Right cardiac atrium (tissue), 5 donors: Measurements from ENCODE around the gene TNNI3. TPM values are rescaled to one million over a fixed set of nuclear protein-coding genes. Genes with fewer than 3 reads are reported as not detected.
A peak's percentile ranks its signal among the peaks of the same experiment; 100 is the strongest.
"Not testable (repeated sequence)": the region's sequence is repeated elsewhere in the genome, so short reads cannot be mapped to it uniquely, and the experiment has no call there.

Experiments
- ATAC-seq, 2 donors: fragments of 200-7000 bp; cut with Tn5 transposase; one replicate each; pipeline versions ENCODE4 v1.8.0 to v1.9.1; 2020; ENCODE audit warnings: moderate library complexity in 2 of 2, mild to moderate bottlenecking in 1 of 2
- DNase-seq, 3 donors: peaks; one replicate each; pipeline ENCODE4 v3.0.0-alpha.2; 2020
- H3K27ac ChIP-seq: one replicate; pipeline ENCODE4 v1.5.1; 2013; ENCODE audit warnings: mild to moderate bottlenecking, low read length, control low read depth, moderate library complexity
- H3K27me3 ChIP-seq: one replicate; pipeline ENCODE4 v1.6.1; 2013; ENCODE audit not compliant: control insufficient read depth, insufficient read depth
- H3K4me1 ChIP-seq: one replicate; pipeline ENCODE4 v1.6.1; 2013; ENCODE audit warnings: low read length; ENCODE audit not compliant: control insufficient read depth, insufficient read depth
- H3K4me3 ChIP-seq: one replicate; pipeline ENCODE4 v1.5.1; 2013; ENCODE audit warnings: low read length, control low read depth
- H3K9me3 ChIP-seq: one replicate; pipeline ENCODE4 v1.6.1; 2013; ENCODE audit warnings: low read length; ENCODE audit not compliant: control insufficient read depth
- WGBS: extraction: QIAGEN DNeasy Blood & Tissue Kit; methylation state at CpG from one replicate; pipeline ENCODE4 v1.1.7; 2013; 5-methylcytosine and 5-hydroxymethylcytosine counted together
- intact Hi-C, 4 donors: fragments of 100-400 bp; cut with DNase I; formaldehyde crosslinking; loops; one replicate each; pipeline versions ENCODE4 v1.11.0 to v1.14.0; 2022 to 2023
- long read RNA-seq, 4 donors: library from polyadenylated mRNA; unstranded; transcript quantifications; one replicate each; pipeline ENCODE4 v2.0.0, GENCODE V29; 2020 to 2021
- polyA plus RNA-seq: library from polyadenylated mRNA; stranded (reverse); fragments of 200-250 nt; gene quantifications from one replicate; pipeline ENCODE4 v1.2.3, GENCODE V29; 2013
- total RNA-seq, 4 donors: library from RNA; stranded (reverse); fragmentation: NEBNext Ultra II Directional; extraction: Animal tissue kit (Norgen Biotek cat#: 25700); gene quantifications; one replicate each; pipeline ENCODE4 v1.2.1, GENCODE V29; 2021
- donor health status: healthy with polysubstance abuse.
- donor health status: DM: no; HTN: yes; CAD: no.
- donor health status: DM: no; HTN: no; CAD: no.
- donor health status: DM: no; HTN: yes; CAD: no; lungs with severe emphysema.
- donor health status: DM: yes; HTN: yes; CAD: no.

The TNNI3 gene
- total RNA-seq (1,000 to 10,000 TPM; 1,638 to 3,997 (median 2,736) TPM), polyA plus RNA-seq (8,501 TPM)
- long read RNA-seq, donor 1, transcript TNNI3-207 (5 exons, 669 nt), result minor isoform, 7 of 1,418 reads
- long read RNA-seq, donor 1, transcript TNNI3-202 (4 exons, 699 nt), result major isoform, 17 of 1,418 reads
- long read RNA-seq, donor 1, partial matches to known transcripts, result 42 of 1,418 reads
- long read RNA-seq, donor 1, other reads (novel, unspliced or antisense), result 1,349 of 1,418 reads
- long read RNA-seq, donor 2, transcript TNNI3-208 (2 exons, 525 nt), result major isoform, 16 of 963 reads
- long read RNA-seq, donor 2, transcript TNNI3-202 (4 exons, 699 nt), result minor isoform, 6 of 963 reads
- long read RNA-seq, donor 2, partial matches to known transcripts, result 32 of 963 reads
- long read RNA-seq, donor 2, other reads (novel, unspliced or antisense), result 908 of 963 reads
- long read RNA-seq, donor 3, partial matches to known transcripts, result 10 of 314 reads
- long read RNA-seq, donor 3, other reads (novel, unspliced or antisense), result 296 of 314 reads
- long read RNA-seq, donor 4, transcript TNNI3-208 (2 exons, 525 nt), result major isoform, 14 of 926 reads
- long read RNA-seq, donor 4, transcript TNNI3-202 (4 exons, 699 nt), result minor isoform, 9 of 926 reads
- long read RNA-seq, donor 4, partial matches to known transcripts, result 23 of 926 reads
- long read RNA-seq, donor 4, other reads (novel, unspliced or antisense), result 878 of 926 reads

DNA sequence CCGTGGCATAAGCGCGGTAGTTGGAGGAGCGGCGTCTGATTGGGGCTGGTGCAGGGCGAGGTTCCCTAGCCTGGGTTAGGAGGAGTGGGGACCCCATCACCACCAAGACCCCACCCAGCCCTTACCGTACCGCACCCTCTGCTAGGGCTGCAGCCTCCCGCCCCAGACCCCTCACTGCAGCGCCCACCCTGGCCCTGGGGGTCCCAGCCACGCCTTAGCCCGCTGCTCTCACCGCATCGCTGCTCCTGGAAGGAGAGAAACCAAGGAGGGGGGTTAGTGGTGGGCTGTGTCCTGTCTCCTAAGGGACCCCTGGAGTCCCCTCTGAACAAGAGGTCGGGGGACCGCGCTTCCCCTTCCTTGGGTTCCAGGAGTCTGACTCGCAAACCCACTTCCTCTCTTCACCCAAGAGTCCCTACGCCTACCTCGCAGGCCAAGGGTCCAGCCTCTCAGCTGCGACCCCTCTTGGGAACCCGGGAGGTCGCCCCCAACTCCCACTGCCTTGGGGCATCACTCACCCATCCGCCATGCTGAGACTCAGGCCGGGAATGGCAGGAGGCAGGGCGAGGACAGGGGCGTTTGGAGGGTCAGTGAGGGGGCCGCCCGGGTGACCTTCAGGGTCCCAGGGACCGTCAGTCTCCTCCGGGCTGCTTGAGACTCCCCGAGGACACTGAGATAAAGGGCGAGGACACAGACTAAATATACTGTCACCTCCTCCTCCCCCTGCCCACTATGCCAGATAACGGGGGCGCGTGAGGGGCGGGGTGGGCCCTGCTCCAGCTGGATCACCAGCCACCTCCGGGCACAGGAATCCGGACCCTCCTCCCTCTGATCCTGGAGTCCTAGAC, at the start of gene TNNI3:
Gene TNNI3, minus strand, starts transcription at position 669 of the 845 bp plus-strand sequence. Its CDS starts 143 bp downstream, at position 526.
- Histone ChIP-seq H3K4me1 (no peaks in the 10 kb centered on the region), H3K4me3 (peak within 1 kb of the TSS; percentile 61), H3K9me3 (no peaks in the 10 kb centered on the region), H3K27me3 (no peaks in the 10 kb centered on the region), H3K27ac (peak within 1 kb of the TSS; percentile 98)
- intact Hi-C loops, result no loop called here
- 25% methylated on average over 39 of the region's 39 CpGs for WGBS
- DNase-seq, result peak in 2 of 3 donors; percentile 83 to 91
- peak; percentile 40 to 41 for ATAC-seq

DNA sequence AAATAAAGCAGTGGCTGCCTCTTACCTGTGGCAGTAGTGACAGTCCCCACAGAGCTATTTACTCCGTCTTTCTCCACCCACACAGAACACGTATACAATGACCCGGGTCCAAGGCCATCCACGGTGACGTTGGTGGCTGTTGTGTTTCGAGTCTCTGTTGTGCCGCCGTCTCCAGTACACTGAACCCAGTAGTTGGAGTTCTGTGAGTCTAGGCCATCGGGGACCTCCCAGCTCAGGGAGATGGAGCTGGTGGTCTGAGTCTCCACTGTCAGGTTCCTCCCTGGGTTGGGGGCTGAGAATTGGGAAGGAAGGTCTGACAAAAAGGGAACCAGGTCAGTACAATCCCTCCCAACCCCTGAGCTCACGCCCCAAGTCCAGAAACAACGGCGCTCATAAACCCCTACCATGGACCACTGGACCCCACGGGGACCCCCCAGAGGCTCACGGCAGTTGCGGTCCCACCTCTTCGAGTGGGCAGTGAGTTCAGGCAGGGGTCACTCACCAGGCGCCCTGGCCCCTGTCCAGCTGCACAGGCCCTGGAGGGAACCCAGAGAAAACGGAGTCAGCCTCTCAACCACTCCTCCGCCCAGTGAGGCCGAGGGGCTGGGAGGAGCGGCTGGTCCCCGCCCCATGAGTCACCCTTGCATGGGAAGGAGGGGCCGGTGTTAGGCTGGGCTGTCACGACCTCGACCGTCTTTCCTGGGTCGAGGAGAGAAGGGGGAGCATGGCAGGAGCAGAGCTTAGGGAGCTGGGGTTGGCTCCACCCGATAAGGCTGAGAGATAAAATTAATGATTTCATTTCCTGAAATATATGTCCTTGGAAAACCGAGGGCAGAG, 49.4 kb upstream of the TNNI3 start:
- intact Hi-C loops, result no loop called here
- Histone ChIP-seq H3K4me1 (peaks cover 4% of the 10 kb centered on the region), H3K27me3 (no peaks in the 10 kb centered on the region), H3K9me3 (no peaks in the 10 kb centered on the region), H3K27ac (no peak overlapping the region), H3K4me3 (no peak overlapping the region)
- DNase-seq (peak; percentile 91 to 93 (median 93)), ATAC-seq (peak; percentile 97 to 99)
- 25% methylated on average over 29 of the region's 29 CpGs for WGBS

DNA sequence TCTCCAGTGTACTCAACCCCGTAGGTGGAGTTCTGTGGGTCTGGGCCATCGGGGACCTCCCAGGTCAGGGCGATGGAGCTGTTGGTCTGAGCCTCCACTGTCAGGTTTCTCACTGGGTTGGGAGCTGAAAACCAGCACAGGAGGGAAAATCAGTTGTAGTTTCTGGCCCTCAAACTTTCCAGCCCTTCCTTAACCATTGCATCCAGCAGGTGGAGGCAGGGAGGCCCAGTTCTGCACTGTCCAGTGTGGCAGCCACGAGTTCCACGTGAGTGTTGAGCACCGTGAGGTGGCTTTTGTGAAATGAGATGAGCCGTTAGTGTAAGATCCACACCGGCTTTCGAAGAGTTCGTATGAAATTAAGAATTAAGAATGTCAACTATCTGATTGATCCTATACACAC, 44.7 kb upstream of the TNNI3 start:
- intact Hi-C loops, ATAC-seq, H3K4me3 ChIP-seq, H3K27ac ChIP-seq, H3K4me1 ChIP-seq, H3K9me3 ChIP-seq, H3K27me3 ChIP-seq, DNase-seq: not testable (repeated sequence)
- 71% methylated on average over 10 of the region's 10 CpGs for WGBS

DNA sequence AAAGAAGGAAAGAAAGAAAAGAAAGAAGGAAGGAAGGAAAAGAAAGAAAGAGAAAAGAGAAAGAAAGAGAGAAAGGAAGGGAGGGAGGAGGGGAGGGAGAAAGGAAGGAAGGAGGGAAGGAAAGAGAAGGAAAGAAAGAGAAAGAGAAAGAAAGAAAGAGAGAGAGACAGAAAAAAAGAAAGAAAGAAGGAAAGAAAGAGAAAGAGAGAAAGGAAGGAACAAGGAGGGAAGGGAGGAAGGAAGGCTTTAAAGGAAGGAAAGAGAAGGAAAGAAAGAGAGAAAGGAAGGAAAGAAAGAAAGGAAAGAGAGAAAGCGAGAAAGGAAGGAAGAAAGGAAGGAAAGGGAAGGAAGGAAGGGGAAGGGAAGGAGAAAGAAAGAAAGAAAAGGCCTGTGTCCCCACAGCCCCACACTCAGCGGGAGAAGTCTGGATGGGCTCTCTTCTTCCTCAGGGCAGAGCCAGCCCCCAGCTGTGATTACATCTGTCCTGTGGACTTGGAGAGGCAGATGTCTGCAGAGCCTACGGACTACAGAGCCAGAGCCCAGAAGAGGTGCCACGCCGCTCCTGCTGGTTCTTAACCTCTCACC, 42.2 kb upstream of the TNNI3 start:
- ATAC-seq (no peak), DNase-seq (no peak)
- Histone ChIP-seq H3K27me3 (no peaks in the 10 kb centered on the region), H3K27ac (no peak overlapping the region), H3K4me1 (no peaks in the 10 kb centered on the region), H3K9me3 (no peaks in the 10 kb centered on the region), H3K4me3 (no peak overlapping the region)
- WGBS, result 57% methylated on average over 5 of the region's 5 CpGs
- intact Hi-C loops, result no loop called here

DNA sequence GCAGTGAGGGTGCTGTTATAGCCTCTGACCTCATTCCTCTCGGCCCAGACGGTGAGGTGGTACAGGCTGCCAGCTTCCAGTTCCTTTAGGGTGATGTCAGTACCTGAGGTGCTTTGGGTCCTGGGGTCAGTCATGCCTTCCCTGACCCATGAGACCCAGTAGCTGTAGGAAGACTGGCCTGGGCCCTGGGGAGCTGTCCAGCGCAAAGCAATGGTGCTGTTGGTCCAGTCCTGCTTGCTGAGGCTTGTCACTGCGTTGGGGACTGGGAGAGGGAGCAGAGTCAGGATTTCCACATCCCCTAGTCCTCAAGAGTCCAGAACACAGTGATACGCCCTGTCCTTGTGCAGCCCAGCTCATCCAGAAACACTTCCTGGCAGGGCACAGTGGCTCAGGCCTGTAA, 41.1 kb upstream of the TNNI3 start:
- DNase-seq (no peak), ATAC-seq (no peak)
- intact Hi-C loops, result no loop called here
- Histone ChIP-seq H3K27me3 (no peaks in the 10 kb centered on the region), H3K27ac (no peak overlapping the region), H3K4me1 (no peaks in the 10 kb centered on the region), H3K9me3 (no peaks in the 10 kb centered on the region), H3K4me3 (no peak overlapping the region)
- WGBS, result 49% methylated on average over 5 of the region's 5 CpGs

DNA sequence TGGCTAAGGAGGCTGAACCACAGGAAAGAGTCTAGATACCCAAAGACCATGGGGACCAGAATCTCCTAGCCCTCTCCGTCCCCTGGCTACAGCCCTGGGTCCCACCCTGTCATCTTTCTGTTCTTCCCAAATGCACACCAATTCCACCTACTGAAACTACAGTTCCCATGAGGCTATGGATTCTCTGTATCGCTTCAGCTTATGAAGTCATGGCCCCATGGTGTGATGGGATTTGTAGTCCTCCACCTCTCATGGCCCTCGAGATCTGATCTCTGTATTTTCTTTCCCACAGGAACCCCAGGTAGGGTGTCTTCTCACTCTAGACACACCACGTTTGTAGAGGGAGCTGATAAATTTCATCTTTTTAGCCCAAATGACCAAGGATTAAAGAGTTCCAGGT, 40.0 kb upstream of the TNNI3 start:
- ATAC-seq (no peak), DNase-seq (no peak)
- Histone ChIP-seq H3K27ac (no peak overlapping the region), H3K27me3 (no peaks in the 10 kb centered on the region), H3K9me3 (no peaks in the 10 kb centered on the region), H3K4me3 (no peak overlapping the region), H3K4me1 (no peaks in the 10 kb centered on the region)
- intact Hi-C loops, result no loop called here
- WGBS, result 56% methylated on average over 4 of the region's 4 CpGs

DNA sequence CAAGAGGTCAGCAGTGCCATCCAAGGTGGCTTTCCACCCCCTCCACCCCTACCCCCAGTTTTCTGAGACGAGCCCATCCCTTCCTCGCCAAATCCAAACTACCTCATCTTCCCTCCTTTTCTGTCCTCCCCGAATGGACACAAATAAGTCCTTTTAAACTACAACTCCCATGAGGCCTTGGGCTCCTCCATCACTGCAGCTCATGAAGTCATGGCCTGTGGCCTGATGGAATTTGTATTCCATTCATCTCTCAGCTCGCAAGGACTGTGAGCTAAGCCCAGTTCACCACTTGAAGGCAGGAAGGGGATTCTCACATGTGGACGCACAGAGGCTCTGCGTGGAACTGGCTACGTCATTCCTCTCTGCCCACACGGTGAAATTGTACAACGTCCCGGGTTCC, 39.3 kb upstream of the TNNI3 start:
- WGBS, result 86% methylated on average over 10 of the region's 10 CpGs
- Histone ChIP-seq H3K4me3 (no peak overlapping the region), H3K9me3 (no peaks in the 10 kb centered on the region), H3K4me1 (no peaks in the 10 kb centered on the region), H3K27me3 (no peaks in the 10 kb centered on the region), H3K27ac (no peak overlapping the region)
- intact Hi-C loops, result no loop called here
- ATAC-seq, result no peak
- no peak for DNase-seq

DNA sequence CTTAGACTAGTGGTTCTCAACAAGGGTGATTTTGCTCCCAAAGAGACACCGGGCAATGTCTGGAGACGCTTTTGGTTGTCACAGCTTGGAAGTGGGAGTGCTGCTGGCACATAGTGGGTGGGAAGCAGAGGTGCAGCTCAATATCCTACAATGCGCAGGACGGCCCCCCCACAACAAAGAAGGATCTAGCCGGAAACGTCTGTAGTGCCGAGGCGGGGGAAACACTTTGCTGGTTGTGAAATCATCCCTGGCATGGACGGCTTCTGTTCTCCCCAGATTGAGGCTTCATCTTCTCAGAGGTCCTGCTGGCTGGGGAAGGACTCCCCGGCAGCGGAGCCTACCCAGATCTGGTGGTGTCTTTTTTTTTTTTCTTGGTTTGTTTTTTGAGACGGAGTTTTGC, 35.9 kb upstream of the TNNI3 start:
- ATAC-seq, result no peak
- H3K4me3 ChIP-seq, result no peak overlapping the region
- 77% methylated on average over 12 of the region's 12 CpGs for WGBS
- no peaks in the 10 kb centered on the region for H3K9me3 ChIP-seq
- H3K27me3 ChIP-seq, result no peaks in the 10 kb centered on the region
- intact Hi-C loops, result no loop called here
- H3K4me1 ChIP-seq, result no peaks in the 10 kb centered on the region
- no peak overlapping the region for H3K27ac ChIP-seq
- no peak for DNase-seq

DNA sequence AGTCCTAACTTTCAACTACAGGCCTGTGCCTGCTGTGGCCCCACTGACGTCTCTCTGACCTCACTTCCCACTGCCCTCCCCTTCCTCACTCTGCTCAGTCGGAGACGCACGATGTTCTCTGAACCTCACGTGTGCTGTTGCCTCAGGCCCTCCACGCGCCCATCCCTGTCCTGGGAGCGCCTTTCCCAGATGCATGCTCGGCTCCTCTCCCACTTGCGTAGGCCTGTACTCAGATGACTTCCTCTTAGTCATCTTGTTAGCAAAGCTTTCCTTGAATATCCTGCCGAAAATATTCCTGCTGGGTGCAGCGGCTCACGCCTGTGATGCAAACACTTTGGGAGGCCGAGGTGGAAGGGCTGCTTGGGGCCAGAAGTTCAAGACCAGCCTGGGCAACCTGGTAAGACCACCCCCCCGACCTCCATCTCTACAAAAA, 31.9 kb upstream of the TNNI3 start:
- Histone ChIP-seq H3K9me3 (no peaks in the 10 kb centered on the region), H3K4me3 (no peak overlapping the region), H3K4me1 (no peaks in the 10 kb centered on the region), H3K27me3 (no peaks in the 10 kb centered on the region), H3K27ac (no peak overlapping the region)
- ATAC-seq, result peak; percentile 73 to 93
- intact Hi-C loops, result no loop called here
- WGBS, result 56% methylated on average over 15 of the region's 15 CpGs
- peak in 1 of 3 donors; percentile 51 for DNase-seq

DNA sequence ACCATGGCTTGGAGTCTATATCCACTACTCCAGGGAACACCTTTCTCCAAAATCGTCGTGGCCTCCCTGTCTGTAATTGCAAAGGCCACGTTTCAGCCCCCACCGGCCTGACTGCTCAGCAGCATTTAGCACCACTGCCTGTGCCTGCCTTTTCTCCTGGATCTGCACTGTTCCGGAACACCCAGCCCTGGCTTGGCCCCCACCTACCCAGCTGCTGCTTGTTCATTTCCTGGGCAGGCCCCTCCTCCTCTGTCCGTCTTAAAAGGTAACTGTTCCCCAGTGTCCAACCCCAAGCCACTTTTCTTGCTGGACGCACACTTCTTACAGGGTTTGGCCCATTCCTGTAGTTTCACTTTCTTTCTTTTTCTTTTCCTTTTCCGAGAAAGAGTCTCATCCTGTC, 31.1 kb upstream of the TNNI3 start:
- ATAC-seq (peak in 1 of 2 donors; percentile 51), DNase-seq (no peak)
- Histone ChIP-seq H3K4me3 (no peak overlapping the region), H3K27ac (no peak overlapping the region), H3K27me3 (no peaks in the 10 kb centered on the region), H3K9me3 (no peaks in the 10 kb centered on the region), H3K4me1 (no peaks in the 10 kb centered on the region)
- intact Hi-C loops, result no loop called here
- WGBS, result 64% methylated on average over 8 of the region's 8 CpGs
